GM12878 (cell line): ENCODE measurements around the gene DUOX1. TPM values are rescaled to one million over a fixed set of nuclear protein-coding genes. Genes with fewer than 3 reads are reported as not detected.

ENCODE experiments used
- ETV6 ChIP-seq, 2 experiments: fragments of 450-650 bp in 1 of 2; IDR thresholded peaks in 1 of 2; conservative IDR thresholded peaks in 1 of 2; 2 replicates each; pipeline ENCODE4 v1.6.1; 2014; ENCODE audit warnings: antibody characterized with exemption in 1 of 2, borderline replicate concordance in 1 of 2, low read depth in 1 of 2, mild to moderate bottlenecking in 1 of 2, moderate library complexity in 1 of 2
- FOXM1 ChIP-seq: IDR thresholded peaks from 2 replicates; pipeline ENCODE4 v1.6.1; 2012; ENCODE audit warnings: low read depth, mild to moderate bottlenecking, inconsistent platforms, low read length, moderate library complexity
- IKZF1 ChIP-seq: fragments of 450-650 bp; conservative IDR thresholded peaks from 2 replicates; pipeline ENCODE4 v1.6.1; 2017; ENCODE audit warnings: antibody characterized with exemption, mild to moderate bottlenecking
- JUND ChIP-seq: IDR thresholded peaks from 2 replicates; pipeline ENCODE4 v1.6.1; 2012; ENCODE audit warnings: low read depth, mild to moderate bottlenecking, low read length, improper control_type of control experiment, moderate library complexity
- KAT2A ChIP-seq: conservative IDR thresholded peaks from 2 replicates; pipeline ENCODE4 v1.6.1; 2011; ENCODE audit warnings: low read depth, low read length; ENCODE audit not compliant: control insufficient read depth
- MTA2 ChIP-seq: fragments of 450-650 bp; IDR thresholded peaks from 2 replicates; pipeline ENCODE4 v1.6.1; 2016; ENCODE audit warnings: low read depth, mild to moderate bottlenecking, moderate library complexity
- NFYB ChIP-seq: IDR thresholded peaks from 2 replicates; pipeline ENCODE4 v1.6.1; 2011; ENCODE audit warnings: low read depth, mild to moderate bottlenecking, low read length, improper control_type of control experiment, moderate library complexity; ENCODE audit not compliant: insufficient read depth
- NR2C1 ChIP-seq: fragments of 450-650 bp; IDR thresholded peaks from 2 replicates; pipeline ENCODE4 v1.6.1; 2017; ENCODE audit warnings: antibody characterized with exemption, mild to moderate bottlenecking, moderate library complexity
- RB1 ChIP-seq: fragments of 450-650 bp; formaldehyde crosslinking; IDR thresholded peaks from 2 replicates; pipeline ENCODE4 v1.6.1; 2017; ENCODE audit warnings: mild to moderate bottlenecking, borderline replicate concordance
- RFX5 ChIP-seq: IDR thresholded peaks from 2 replicates; pipeline ENCODE4 v1.6.1; 2011; ENCODE audit warnings: low read depth, low read length, improper control_type of control experiment
- STAT3 ChIP-seq: IDR thresholded peaks from 2 replicates; pipeline ENCODE4 v1.6.1; 2011; ENCODE audit warnings: low read depth, low read length, improper control_type of control experiment
- TARDBP ChIP-seq: IDR thresholded peaks from 2 replicates; pipeline ENCODE4 v1.6.1; 2016; ENCODE audit warnings: borderline replicate concordance
- TCF7 ChIP-seq: IDR thresholded peaks from 2 replicates; pipeline ENCODE4 v1.6.1; 2014; ENCODE audit warnings: antibody characterized with exemption, borderline replicate concordance
- polyA plus RNA-seq, 11 experiments: library from polyadenylated mRNA; depleted of rRNA in 4 of 11; unstranded in 6 of 11; stranded (reverse) in 5 of 11; fragments of >200 nt; fragmentation: Nextera tagmentation in 4 of 11; fragmentation: Illumina TruSeq in 1 of 11; extraction: Ambion mirVana in 4 of 11; extraction: Trizol in 1 of 11; gene quantifications; 1 replicate in 1 of 11; 2 replicates in 10 of 11; pipeline versions ENCODE4 v1.2.1 to v1.2.3, GENCODE V29; 2011 to 2016; ENCODE audit warnings: inconsistent platforms in 2 of 11, missing spikeins in 2 of 11, low read depth in 1 of 11
- total RNA-seq, 4 experiments: library from RNA; depleted of rRNA in 3 of 4; stranded (reverse); fragments of >200 nt in 3 of 4; fragmentation: Illumina TruSeq in 1 of 4; extraction: Trizol in 1 of 4; gene quantifications; 2 replicates each; pipeline versions ENCODE4 v1.2.1 to v1.2.3, GENCODE V29; 2013 to 2021
- TF ChIP-seq, protein P1 (sequence below): IDR thresholded peaks from 2 replicates; pipeline ENCODE4 v1.6.1; 2011; ENCODE audit warnings: borderline replicate concordance, low read depth, mild to moderate bottlenecking, moderate library complexity, low read length; ENCODE audit not compliant: insufficient read depth, poor library complexity, severe bottlenecking
- TF ChIP-seq, protein P2 (sequence below): fragments of 450-650 bp; IDR thresholded peaks from 2 replicates; pipeline ENCODE4 v1.6.1; 2017; ENCODE audit warnings: mild to moderate bottlenecking, moderate library complexity
- TF ChIP-seq, protein P3 (sequence below): fragments of 150-350 bp; IDR thresholded peaks from 2 replicates; pipeline ENCODE4 v1.6.1; 2014; ENCODE audit warnings: mild to moderate bottlenecking, low read depth, low read length
- TF ChIP-seq, protein P4 (sequence below): fragments of 450-650 bp; IDR thresholded peaks from 2 replicates; pipeline ENCODE4 v1.6.1; 2017; ENCODE audit warnings: borderline replicate concordance
- TF ChIP-seq, protein P5 (sequence below): IDR thresholded peaks from 2 replicates; pipeline ENCODE4 v1.6.1; 2011; ENCODE audit warnings: low read depth, mild to moderate bottlenecking, low read length, moderate library complexity, borderline replicate concordance; ENCODE audit errors: extremely low read depth

DUOX1 gene
- total and polyA plus RNA-seq, 10 of the 15 experiments (the other 5 are each of a cell fraction or from before 2014, with no cell fraction given), result 0.02 to 2.1 (median 0.26) TPM; not detected in 3

DNA sequence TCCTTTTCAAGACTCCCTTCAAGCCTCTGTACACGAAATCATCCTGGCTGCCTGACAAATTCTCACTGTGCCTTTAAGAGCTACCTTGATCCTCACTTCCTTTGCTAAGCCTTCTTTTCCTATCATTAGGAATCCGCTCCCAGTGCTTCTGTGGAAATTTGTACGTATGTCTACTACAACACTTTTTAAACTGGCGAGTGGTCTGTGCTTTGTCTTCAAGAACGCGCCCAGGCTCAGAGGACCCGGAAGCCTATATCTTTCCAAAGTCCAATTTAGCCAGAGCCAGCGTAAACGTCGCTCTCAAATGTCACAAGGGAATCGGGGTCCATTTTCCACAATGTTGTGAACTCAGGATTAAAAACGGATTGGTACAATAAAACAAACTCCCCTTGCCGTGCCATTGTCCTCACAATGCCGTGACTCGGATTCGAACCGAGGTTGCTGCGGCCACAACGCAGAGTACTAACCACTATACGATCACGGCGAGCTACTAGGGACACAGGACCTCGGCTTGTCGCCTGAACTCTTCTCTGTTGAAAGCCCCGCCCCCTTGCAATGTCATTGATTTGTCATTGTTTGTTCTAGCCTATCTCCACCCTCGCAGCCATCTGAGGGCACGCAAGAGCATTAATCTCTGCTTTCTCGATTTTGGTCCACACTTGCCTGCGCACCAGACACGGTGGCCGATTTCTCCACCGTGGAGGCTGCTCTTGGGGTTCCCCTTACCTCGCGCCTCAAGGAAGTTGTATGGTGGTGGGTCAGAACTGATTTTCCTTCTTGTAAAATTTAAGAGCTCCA lies 70.4 kb downstream of the DUOX1 start (continued):
- TF ChIP-seq, protein P1, sequence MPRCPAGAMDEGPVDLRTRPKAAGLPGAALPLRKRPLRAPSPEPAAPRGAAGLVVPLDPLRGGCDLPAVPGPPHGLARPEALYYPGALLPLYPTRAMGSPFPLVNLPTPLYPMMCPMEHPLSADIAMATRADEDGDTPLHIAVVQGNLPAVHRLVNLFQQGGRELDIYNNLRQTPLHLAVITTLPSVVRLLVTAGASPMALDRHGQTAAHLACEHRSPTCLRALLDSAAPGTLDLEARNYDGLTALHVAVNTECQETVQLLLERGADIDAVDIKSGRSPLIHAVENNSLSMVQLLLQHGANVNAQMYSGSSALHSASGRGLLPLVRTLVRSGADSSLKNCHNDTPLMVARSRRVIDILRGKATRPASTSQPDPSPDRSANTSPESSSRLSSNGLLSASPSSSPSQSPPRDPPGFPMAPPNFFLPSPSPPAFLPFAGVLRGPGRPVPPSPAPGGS, result no peak
- no peak for TF ChIP-seq FOXM1
- TF ChIP-seq MTA2, result 0 out of 2 replicates have a peak, but pooled peaks have one; percentile 19
- 0 out of 2 replicates have a peak, but pooled peaks have one; percentile 58 for TF ChIP-seq STAT3
- no peak for TF ChIP-seq JUND
- TF ChIP-seq RFX5, result 0 out of 2 replicates have a peak, but pooled peaks have one; percentile 33
- no peak for TF ChIP-seq NFYB
- TF ChIP-seq TARDBP, result peak; percentile 99
- peak; percentile 74 for TF ChIP-seq IKZF1
- TF ChIP-seq, protein P2, sequence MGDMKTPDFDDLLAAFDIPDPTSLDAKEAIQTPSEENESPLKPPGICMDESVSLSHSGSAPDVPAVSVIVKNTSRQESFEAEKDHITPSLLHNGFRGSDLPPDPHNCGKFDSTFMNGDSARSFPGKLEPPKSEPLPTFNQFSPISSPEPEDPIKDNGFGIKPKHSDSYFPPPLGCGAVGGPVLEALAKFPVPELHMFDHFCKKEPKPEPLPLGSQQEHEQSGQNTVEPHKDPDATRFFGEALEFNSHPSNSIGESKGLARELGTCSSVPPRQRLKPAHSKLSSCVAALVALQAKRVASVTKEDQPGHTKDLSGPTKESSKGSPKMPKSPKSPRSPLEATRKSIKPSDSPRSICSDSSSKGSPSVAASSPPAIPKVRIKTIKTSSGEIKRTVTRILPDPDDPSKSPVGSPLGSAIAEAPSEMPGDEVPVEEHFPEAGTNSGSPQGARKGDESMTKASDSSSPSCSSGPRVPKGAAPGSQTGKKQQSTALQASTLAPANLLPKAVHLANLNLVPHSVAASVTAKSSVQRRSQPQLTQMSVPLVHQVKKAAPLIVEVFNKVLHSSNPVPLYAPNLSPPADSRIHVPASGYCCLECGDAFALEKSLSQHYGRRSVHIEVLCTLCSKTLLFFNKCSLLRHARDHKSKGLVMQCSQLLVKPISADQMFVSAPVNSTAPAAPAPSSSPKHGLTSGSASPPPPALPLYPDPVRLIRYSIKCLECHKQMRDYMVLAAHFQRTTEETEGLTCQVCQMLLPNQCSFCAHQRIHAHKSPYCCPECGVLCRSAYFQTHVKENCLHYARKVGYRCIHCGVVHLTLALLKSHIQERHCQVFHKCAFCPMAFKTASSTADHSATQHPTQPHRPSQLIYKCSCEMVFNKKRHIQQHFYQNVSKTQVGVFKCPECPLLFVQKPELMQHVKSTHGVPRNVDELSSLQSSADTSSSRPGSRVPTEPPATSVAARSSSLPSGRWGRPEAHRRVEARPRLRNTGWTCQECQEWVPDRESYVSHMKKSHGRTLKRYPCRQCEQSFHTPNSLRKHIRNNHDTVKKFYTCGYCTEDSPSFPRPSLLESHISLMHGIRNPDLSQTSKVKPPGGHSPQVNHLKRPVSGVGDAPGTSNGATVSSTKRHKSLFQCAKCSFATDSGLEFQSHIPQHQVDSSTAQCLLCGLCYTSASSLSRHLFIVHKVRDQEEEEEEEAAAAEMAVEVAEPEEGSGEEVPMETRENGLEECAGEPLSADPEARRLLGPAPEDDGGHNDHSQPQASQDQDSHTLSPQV, result no peak
- TF ChIP-seq TCF7, result no peak
- TF ChIP-seq KAT2A, result no peak
- TF ChIP-seq ETV6 (conservative IDR thresholded peaks at IDR 0.05 in 1 of 2, IDR thresholded peaks at IDR 0.05 in 1 of 2; ENCODE audit: borderline replicate concordance in 1 of 2, low read depth in 1 of 2), result no peak
- TF ChIP-seq, protein P3, sequence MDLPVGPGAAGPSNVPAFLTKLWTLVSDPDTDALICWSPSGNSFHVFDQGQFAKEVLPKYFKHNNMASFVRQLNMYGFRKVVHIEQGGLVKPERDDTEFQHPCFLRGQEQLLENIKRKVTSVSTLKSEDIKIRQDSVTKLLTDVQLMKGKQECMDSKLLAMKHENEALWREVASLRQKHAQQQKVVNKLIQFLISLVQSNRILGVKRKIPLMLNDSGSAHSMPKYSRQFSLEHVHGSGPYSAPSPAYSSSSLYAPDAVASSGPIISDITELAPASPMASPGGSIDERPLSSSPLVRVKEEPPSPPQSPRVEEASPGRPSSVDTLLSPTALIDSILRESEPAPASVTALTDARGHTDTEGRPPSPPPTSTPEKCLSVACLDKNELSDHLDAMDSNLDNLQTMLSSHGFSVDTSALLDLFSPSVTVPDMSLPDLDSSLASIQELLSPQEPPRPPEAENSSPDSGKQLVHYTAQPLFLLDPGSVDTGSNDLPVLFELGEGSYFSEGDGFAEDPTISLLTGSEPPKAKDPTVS, result no peak
- TF ChIP-seq, protein P4, sequence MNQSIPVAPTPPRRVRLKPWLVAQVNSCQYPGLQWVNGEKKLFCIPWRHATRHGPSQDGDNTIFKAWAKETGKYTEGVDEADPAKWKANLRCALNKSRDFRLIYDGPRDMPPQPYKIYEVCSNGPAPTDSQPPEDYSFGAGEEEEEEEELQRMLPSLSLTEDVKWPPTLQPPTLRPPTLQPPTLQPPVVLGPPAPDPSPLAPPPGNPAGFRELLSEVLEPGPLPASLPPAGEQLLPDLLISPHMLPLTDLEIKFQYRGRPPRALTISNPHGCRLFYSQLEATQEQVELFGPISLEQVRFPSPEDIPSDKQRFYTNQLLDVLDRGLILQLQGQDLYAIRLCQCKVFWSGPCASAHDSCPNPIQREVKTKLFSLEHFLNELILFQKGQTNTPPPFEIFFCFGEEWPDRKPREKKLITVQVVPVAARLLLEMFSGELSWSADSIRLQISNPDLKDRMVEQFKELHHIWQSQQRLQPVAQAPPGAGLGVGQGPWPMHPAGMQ, result no peak
- TF ChIP-seq RB1, result peak; percentile 84; the same call in 1 of the 2 replicates
- TF ChIP-seq, protein P5, sequence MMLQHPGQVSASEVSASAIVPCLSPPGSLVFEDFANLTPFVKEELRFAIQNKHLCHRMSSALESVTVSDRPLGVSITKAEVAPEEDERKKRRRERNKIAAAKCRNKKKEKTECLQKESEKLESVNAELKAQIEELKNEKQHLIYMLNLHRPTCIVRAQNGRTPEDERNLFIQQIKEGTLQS, result no peak
- no peak for TF ChIP-seq NR2C1
